ENCODE measurements around the gene CPNE5. TPM values are rescaled to one million over a fixed set of nuclear protein-coding genes. Genes with fewer than 3 reads are reported as not detected.
"Not testable (repeated sequence)": the region's sequence is repeated elsewhere in the genome, so short reads cannot be mapped to it uniquely, and the experiment has no call there.

CPNE5 gene
- total RNA-seq, 1 donor from 2014 or later: 59.1 TPM

GRCh38 chr6:36706339-36706738 lies 132.9 kb downstream of the CPNE5 start:
- POLR2A ChIA-PET: no interaction called here
- peaks cover 4% of the 10 kb centered on the region for H3K4me1 Mint-ChIP-seq
- no peak for DNase-seq
- intact Hi-C loops (cut with micrococcal nuclease): no loop called here
- CTCF ChIA-PET: interaction anchor here (1.3 to 2.0 kb wide), 2 partner anchors 18 to 53 kb away, joined by 4 to 5 read pairs; no protein-coding TSS in a partner anchor
- H3K36me3 Mint-ChIP-seq (ENCODE audit: low read depth): no peaks in the 10 kb centered on the region
- no peak overlapping the region for H3K27ac Mint-ChIP-seq
- H3K9me3 Mint-ChIP-seq: no peaks in the 10 kb centered on the region
- H3K27me3 Mint-ChIP-seq: no peaks in the 10 kb centered on the region
- no peak for ATAC-seq (ENCODE audit: low read depth)
- no peak overlapping the region for H3K4me3 Mint-ChIP-seq
- TF ChIP-seq, protein P1, sequence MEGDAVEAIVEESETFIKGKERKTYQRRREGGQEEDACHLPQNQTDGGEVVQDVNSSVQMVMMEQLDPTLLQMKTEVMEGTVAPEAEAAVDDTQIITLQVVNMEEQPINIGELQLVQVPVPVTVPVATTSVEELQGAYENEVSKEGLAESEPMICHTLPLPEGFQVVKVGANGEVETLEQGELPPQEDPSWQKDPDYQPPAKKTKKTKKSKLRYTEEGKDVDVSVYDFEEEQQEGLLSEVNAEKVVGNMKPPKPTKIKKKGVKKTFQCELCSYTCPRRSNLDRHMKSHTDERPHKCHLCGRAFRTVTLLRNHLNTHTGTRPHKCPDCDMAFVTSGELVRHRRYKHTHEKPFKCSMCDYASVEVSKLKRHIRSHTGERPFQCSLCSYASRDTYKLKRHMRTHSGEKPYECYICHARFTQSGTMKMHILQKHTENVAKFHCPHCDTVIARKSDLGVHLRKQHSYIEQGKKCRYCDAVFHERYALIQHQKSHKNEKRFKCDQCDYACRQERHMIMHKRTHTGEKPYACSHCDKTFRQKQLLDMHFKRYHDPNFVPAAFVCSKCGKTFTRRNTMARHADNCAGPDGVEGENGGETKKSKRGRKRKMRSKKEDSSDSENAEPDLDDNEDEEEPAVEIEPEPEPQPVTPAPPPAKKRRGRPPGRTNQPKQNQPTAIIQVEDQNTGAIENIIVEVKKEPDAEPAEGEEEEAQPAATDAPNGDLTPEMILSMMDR (IDR thresholded peaks at IDR 0.05): no peak

GRCh38 chr6:36704961-36705577 lies 134.2 kb downstream of the CPNE5 start:
- ATAC-seq (ENCODE audit: low read depth); H3K36me3 Mint-ChIP-seq (ENCODE audit: low read depth); intact Hi-C loops (cut with micrococcal nuclease); H3K27ac Mint-ChIP-seq; DNase-seq; H3K4me3 Mint-ChIP-seq; H3K9me3 Mint-ChIP-seq; CTCF ChIA-PET; H3K27me3 Mint-ChIP-seq: not testable (repeated sequence)
- POLR2A ChIA-PET: interaction anchor here (0.7 kb wide), 1 partner anchor 572 kb away, joined by 3 read pairs; no protein-coding TSS in a partner anchor
- peaks cover 12% of the 10 kb centered on the region for H3K4me1 Mint-ChIP-seq

DNA sequence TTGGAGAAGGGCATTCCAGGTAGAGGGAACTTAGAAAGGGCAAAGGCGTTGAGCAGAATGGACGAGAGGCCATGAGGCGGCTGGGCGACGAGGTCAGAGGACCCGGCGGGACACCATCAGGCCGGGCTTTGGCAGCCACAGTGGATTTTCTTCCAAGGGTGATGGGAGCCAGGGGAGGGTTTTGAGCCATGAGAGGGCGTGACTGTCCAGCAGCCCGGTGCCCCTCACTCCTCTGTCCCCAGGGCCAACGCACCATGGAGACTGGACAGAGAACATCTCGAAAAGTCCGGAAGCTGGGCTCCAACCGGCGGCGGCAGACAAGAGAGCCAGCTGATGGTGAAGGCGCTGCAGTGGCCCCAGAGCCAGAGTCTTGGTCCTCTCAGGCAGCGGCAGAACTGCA lies 135.3 kb downstream of the CPNE5 start:
- ChIA-PET POLR2A (no interaction called here), CTCF (no interaction called here)
- ATAC-seq (ENCODE audit: low read depth): no peak
- intact Hi-C loops (cut with micrococcal nuclease): no loop called here
- Mint-ChIP-seq H3K27ac (no peak overlapping the region), H3K27me3 (no peaks in the 10 kb centered on the region), H3K9me3 (no peaks in the 10 kb centered on the region), H3K36me3 (ENCODE audit: low read depth) (no peaks in the 10 kb centered on the region), H3K4me3 (no peak overlapping the region), H3K4me1 (peaks cover 12% of the 10 kb centered on the region)
- no peak for DNase-seq
- TF ChIP-seq, protein P1 (IDR thresholded peaks at IDR 0.05): no peak

DNA sequence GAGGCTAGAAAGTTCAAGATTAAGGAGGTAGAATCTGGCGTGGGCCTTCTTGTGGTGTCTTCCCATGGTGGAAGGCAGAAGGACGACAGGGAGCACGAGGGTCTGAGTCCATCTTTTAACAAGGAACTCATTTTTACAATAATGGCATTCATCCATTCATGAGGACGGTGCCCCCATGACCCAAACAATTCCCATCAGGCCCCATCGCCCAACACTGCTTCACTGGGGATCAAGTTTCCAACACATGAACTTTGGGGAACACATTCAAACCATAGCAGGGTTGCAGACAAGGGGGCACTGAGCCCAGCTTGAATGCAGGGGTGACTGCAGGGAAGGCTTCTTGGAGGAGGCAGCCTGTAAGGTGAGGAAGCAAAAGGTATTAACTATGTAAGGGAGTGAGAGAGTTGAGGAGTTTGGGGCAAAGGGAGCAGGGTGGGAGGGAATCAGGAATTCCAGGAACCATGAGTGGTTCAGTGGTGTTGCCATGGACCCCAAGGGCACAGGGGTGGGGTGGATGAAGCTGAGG lies 136.1 kb downstream of the CPNE5 start:
- POLR2A ChIA-PET: no interaction called here
- intact Hi-C loops (cut with micrococcal nuclease): no loop called here
- DNase-seq: no peak
- Mint-ChIP-seq H3K36me3 (ENCODE audit: low read depth) (no peaks in the 10 kb centered on the region), H3K9me3 (no peaks in the 10 kb centered on the region), H3K27me3 (no peaks in the 10 kb centered on the region), H3K4me1 (peaks cover 15% of the 10 kb centered on the region), H3K27ac (no peak overlapping the region), H3K4me3 (no peak overlapping the region)
- CTCF ChIA-PET: no interaction called here
- TF ChIP-seq, protein P1 (IDR thresholded peaks at IDR 0.05): no peak
- ATAC-seq (ENCODE audit: low read depth): no peak

DNA sequence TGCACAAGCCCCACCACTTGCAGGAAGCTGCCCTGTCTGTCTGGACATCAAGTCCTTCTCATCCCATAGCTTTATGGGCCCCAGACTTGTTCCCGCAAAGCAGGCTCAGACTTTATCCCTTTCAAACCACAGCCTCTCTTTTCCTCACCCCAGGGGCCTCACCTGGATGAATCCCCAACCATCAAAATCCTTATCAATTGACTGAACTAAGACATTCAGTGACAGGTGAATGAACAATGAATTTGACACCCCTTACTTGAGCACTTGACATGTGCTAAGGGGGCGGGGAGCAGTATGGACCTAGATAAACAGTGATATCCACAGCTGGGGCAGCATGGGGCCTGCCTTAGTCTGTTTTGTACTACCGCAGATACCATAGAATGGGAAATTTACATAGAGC lies 136.6 kb downstream of the CPNE5 start:
- ATAC-seq (ENCODE audit: low read depth) (no peak), DNase-seq (no peak)
- intact Hi-C loops (cut with micrococcal nuclease): no loop called here
- CTCF ChIA-PET: interaction anchor here (0.7 kb wide), 1 partner anchor 56 kb away, joined by 3 read pairs; no protein-coding TSS in a partner anchor
- Mint-ChIP-seq H3K27ac (no peak overlapping the region), H3K4me3 (no peak overlapping the region), H3K36me3 (ENCODE audit: low read depth) (no peaks in the 10 kb centered on the region), H3K4me1 (peaks cover 15% of the 10 kb centered on the region), H3K27me3 (no peaks in the 10 kb centered on the region), H3K9me3 (no peaks in the 10 kb centered on the region)
- TF ChIP-seq, protein P1 (IDR thresholded peaks at IDR 0.05): no peak
- POLR2A ChIA-PET: no interaction called here

Measured in activated B cell treated with CpG ODN at 0.5 μM for 24 hours (primary cell).